NT2/D1 (cell line): ENCODE results near the gene NUDCD3.

Source experiments
- SUZ12 ChIP-seq: IDR thresholded peaks from 2 replicates; pipeline ENCODE4 v1.6.1; 2011; ENCODE audit not compliant: insufficient read length, insufficient read depth; ENCODE audit errors: extremely low read depth
- ZNF274 ChIP-seq: IDR thresholded peaks from 2 replicates; pipeline ENCODE4 v1.6.1; 2011; ENCODE audit warnings: mild to moderate bottlenecking, low read depth, low read length

GRCh38 chr7:44494960-44495359 is 4.5 kb upstream of the NUDCD3 start:
- TF ChIP-seq ZNF274: no peak
- no peak for TF ChIP-seq SUZ12
